Chondrocyte (in vitro differentiated cells): ENCODE data around the gene PML. TPM values are rescaled to one million over a fixed set of nuclear protein-coding genes. Genes with fewer than 3 reads are reported as not detected.
A peak's percentile ranks its signal among the peaks of the same experiment; 100 is the strongest.

Experiments
- DNase-seq: peaks from one replicate; pipeline ENCODE4 v3.0.0; 2021; ENCODE audit warnings: mixed read lengths, low spot score
- H3K27ac Mint-ChIP-seq: one replicate; pipeline ENCODE4 v1.8.0; 2021; ENCODE audit warnings: mild to moderate bottlenecking, moderate library complexity, mixed read lengths; ENCODE audit not compliant: unreplicated experiment
- H3K27me3 Mint-ChIP-seq: 2 replicates; pipeline ENCODE4 v1.8.0; 2021; ENCODE audit warnings: low read depth, mixed read lengths
- H3K36me3 Mint-ChIP-seq: 2 replicates; pipeline ENCODE4 v1.8.0; 2021; ENCODE audit warnings: low read depth, mixed read lengths
- H3K4me1 Mint-ChIP-seq: 2 replicates; pipeline ENCODE4 v1.8.0; 2021; ENCODE audit warnings: low read depth, mild to moderate bottlenecking, mixed read lengths
- H3K4me3 Mint-ChIP-seq: one replicate; pipeline ENCODE4 v1.8.0; 2021; ENCODE audit warnings: mild to moderate bottlenecking, moderate library complexity, mixed read lengths; ENCODE audit not compliant: unreplicated experiment
- H3K9me3 Mint-ChIP-seq: 2 replicates; pipeline ENCODE4 v1.8.0; 2021; ENCODE audit warnings: low read depth, mixed read lengths
- total RNA-seq: library from RNA; stranded (reverse); gene quantifications from 3 replicates; pipeline ENCODE4 v1.2.1, GENCODE V29; 2021
- TF ChIP-seq, protein P1 (sequence below): fragments of 200-600 bp; sonication (generic); IDR thresholded peaks from 2 replicates; pipeline ENCODE4 v1.5.0; 2021; ENCODE audit warnings: antibody characterized with exemption, mild to moderate bottlenecking, moderate library complexity

The PML gene
- total RNA-seq, 1 donor from 2014 or later, result 40.0 TPM

DNA sequence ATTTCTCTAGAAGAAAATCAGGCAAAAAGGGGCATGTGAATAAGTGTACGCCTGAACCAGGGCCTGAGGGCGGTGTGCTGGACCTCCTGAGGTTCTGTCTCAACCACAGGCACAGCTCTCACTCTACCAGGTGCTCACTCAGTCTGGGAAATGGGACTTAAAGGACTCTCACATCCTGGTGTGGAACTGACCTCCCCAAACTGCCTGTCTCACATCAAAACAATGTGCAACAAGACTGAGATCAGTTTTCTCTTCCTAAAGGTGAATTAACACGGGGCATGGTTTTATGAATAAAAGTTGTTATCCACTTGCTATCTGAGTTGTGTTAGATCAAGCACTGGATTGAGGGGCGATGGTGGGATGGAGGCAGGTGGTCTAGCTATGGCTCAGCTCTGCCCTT, 7.3 kb upstream of the PML start:
- Mint-ChIP-seq H3K36me3 (peaks cover 5% of the 10 kb centered on the region), H3K4me1 (peaks cover 92% of the 10 kb centered on the region), H3K4me3 (no peak overlapping the region), H3K27ac (peak overlapping the region; percentile 17), H3K27me3 (no peaks in the 10 kb centered on the region), H3K9me3 (no peaks in the 10 kb centered on the region)
- DNase-seq, result no peak
- TF ChIP-seq, protein P1, sequence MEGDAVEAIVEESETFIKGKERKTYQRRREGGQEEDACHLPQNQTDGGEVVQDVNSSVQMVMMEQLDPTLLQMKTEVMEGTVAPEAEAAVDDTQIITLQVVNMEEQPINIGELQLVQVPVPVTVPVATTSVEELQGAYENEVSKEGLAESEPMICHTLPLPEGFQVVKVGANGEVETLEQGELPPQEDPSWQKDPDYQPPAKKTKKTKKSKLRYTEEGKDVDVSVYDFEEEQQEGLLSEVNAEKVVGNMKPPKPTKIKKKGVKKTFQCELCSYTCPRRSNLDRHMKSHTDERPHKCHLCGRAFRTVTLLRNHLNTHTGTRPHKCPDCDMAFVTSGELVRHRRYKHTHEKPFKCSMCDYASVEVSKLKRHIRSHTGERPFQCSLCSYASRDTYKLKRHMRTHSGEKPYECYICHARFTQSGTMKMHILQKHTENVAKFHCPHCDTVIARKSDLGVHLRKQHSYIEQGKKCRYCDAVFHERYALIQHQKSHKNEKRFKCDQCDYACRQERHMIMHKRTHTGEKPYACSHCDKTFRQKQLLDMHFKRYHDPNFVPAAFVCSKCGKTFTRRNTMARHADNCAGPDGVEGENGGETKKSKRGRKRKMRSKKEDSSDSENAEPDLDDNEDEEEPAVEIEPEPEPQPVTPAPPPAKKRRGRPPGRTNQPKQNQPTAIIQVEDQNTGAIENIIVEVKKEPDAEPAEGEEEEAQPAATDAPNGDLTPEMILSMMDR, result no peak

- Mint-ChIP-seq H3K9me3 (no peaks in the 10 kb centered on the region), H3K36me3 (peaks cover 5% of the 10 kb centered on the region), H3K4me3 (no peak overlapping the region), H3K4me1 (peaks cover 92% of the 10 kb centered on the region), H3K27ac (peak overlapping the region; percentile 66), H3K27me3 (no peaks in the 10 kb centered on the region)
- TF ChIP-seq, protein P1, result no peak
- no peak for DNase-seq
Observed at GRCh38 chr15:73987681-73988444, 6.7 kb upstream of the PML start.

GRCh38 chr15:73988445-73988969, 6.0 kb upstream of the PML start:
- Mint-ChIP-seq H3K4me1 (peaks cover 87% of the 10 kb centered on the region), H3K36me3 (peaks cover 5% of the 10 kb centered on the region), H3K27me3 (no peaks in the 10 kb centered on the region), H3K4me3 (no peak overlapping the region), H3K9me3 (no peaks in the 10 kb centered on the region), H3K27ac (no peak overlapping the region)
- TF ChIP-seq, protein P1, result no peak
- DNase-seq, result no peak

GRCh38 chr15:73989001-73989798, 5.3 kb upstream of the PML start:
- peaks cover 5% of the 10 kb centered on the region for H3K36me3 Mint-ChIP-seq
- peaks cover 87% of the 10 kb centered on the region for H3K4me1 Mint-ChIP-seq
- no peak overlapping the region for H3K4me3 Mint-ChIP-seq
- no peak for DNase-seq
- TF ChIP-seq, protein P1, result no peak
- H3K9me3 Mint-ChIP-seq, result no peaks in the 10 kb centered on the region
- peak overlapping the region; percentile 92 for H3K27ac Mint-ChIP-seq
- no peaks in the 10 kb centered on the region for H3K27me3 Mint-ChIP-seq

- no peaks in the 10 kb centered on the region for H3K27me3 Mint-ChIP-seq
- no peak for DNase-seq
- no peaks in the 10 kb centered on the region for H3K9me3 Mint-ChIP-seq
- H3K36me3 Mint-ChIP-seq, result peaks cover 3% of the 10 kb centered on the region
- H3K4me1 Mint-ChIP-seq, result peaks cover 84% of the 10 kb centered on the region
- TF ChIP-seq, protein P1, result no peak
- H3K27ac Mint-ChIP-seq, result peak overlapping the region; percentile 39
- H3K4me3 Mint-ChIP-seq, result no peak overlapping the region
Observed at GRCh38 chr15:73990250-73991005, 4.1 kb upstream of the PML start.
